K562 (cell line): ENCODE measurements around the gene MCFD2. TPM values are rescaled to one million over a fixed set of nuclear protein-coding genes. Genes with fewer than 3 reads are reported as not detected.

Source experiments
- CXXC5 ChIP-seq: fragments of 250-450 bp; sonication (Bioruptor Pico); IDR thresholded peaks from 2 replicates; pipeline ENCODE4 v1.8.0; 2022; ENCODE audit warnings: inconsistent platforms, mild to moderate bottlenecking, moderate library complexity
- DACH1 ChIP-seq: fragments of 450-650 bp; IDR thresholded peaks from 2 replicates; pipeline ENCODE4 v1.6.1; 2018; ENCODE audit not compliant: partially characterized antibody
- EP300 ChIP-seq: IDR thresholded peaks from 2 replicates; pipeline ENCODE4 v1.6.1; 2012; ENCODE audit warnings: low read length, improper control_type of control experiment
- LCOR ChIP-seq: sonication (generic); formaldehyde crosslinking; IDR thresholded peaks from 2 replicates; pipeline ENCODE4 v1.8.0; 2022; ENCODE audit warnings: mild to moderate bottlenecking, missing genetic modification reagents
- RFX1 ChIP-seq: fragments of 450-650 bp; IDR thresholded peaks from 2 replicates; pipeline ENCODE4 v1.6.1; 2016; ENCODE audit warnings: mild to moderate bottlenecking, moderate library complexity
- ZBTB43 ChIP-seq: sonication (generic); formaldehyde crosslinking; IDR thresholded peaks from 2 replicates; pipeline ENCODE4 v1.8.0; 2023; ENCODE audit warnings: mild to moderate bottlenecking, missing genetic modification reagents
- ZNF140 ChIP-seq: fragments of 250-450 bp; sonication (Bioruptor Pico); IDR thresholded peaks from 2 replicates; pipeline ENCODE4 v1.8.0; 2021; ENCODE audit warnings: moderate library complexity, mild to moderate bottlenecking, inconsistent platforms
- ZNF239 ChIP-seq: fragments of 250-450 bp; sonication (Bioruptor Pico); IDR thresholded peaks from 2 replicates; pipeline ENCODE4 v1.4.0; 2020; ENCODE audit warnings: mild to moderate bottlenecking
- ZNF586 ChIP-seq: fragments of 450-650 bp; formaldehyde crosslinking; conservative IDR thresholded peaks from 2 replicates; pipeline ENCODE4 v1.4.0; 2020; ENCODE audit warnings: mild to moderate bottlenecking, moderate library complexity
- ZNF644 ChIP-seq: fragments of 200-800 bp; sonication (Bioruptor generic); IDR thresholded peaks from 2 replicates; pipeline ENCODE4 v1.6.1; 2016; ENCODE audit warnings: low read depth, missing genetic modification characterization, missing compliant biosample characterization
- polyA plus RNA-seq, 8 experiments: library from polyadenylated mRNA; depleted of rRNA in 4 of 8; stranded (reverse) in 5 of 8; unstranded in 3 of 8; fragments of >200 nt; fragmentation: Nextera tagmentation in 2 of 8; fragmentation: Illumina TruSeq in 1 of 8; extraction: Ambion mirVana in 2 of 8; extraction: Trizol in 1 of 8; gene quantifications; 2 replicates each; pipeline versions ENCODE4 v1.2.1 to v1.2.3, GENCODE V29; 2011 to 2014; ENCODE audit warnings: inconsistent platforms in 1 of 8, missing spikeins in 1 of 8
- total RNA-seq, 7 experiments: library from RNA; depleted of rRNA in 6 of 7; stranded (reverse); fragments of >200 nt in 6 of 7; fragmentation: Illumina TruSeq in 2 of 7; extraction: Trizol in 2 of 7; gene quantifications; 2 replicates each; pipeline versions ENCODE4 v1.2.1 to v1.2.3, GENCODE V29; 2011 to 2021; ENCODE audit warnings: low replicate concordance in 1 of 7
- TF ChIP-seq, protein P1 (sequence below): fragments of 250-450 bp; sonication (Bioruptor Pico); IDR thresholded peaks from 2 replicates; pipeline ENCODE4 v1.4.0; 2020; ENCODE audit warnings: mild to moderate bottlenecking, moderate library complexity
- TF ChIP-seq, protein P2 (sequence below): sonication (generic); formaldehyde crosslinking; IDR thresholded peaks from 2 replicates; pipeline ENCODE4 v1.8.0; 2022; ENCODE audit warnings: missing genetic modification reagents, mild to moderate bottlenecking, borderline replicate concordance
- TF ChIP-seq, protein P3 (sequence below): fragments of 450-650 bp; formaldehyde crosslinking; IDR thresholded peaks from 2 replicates; pipeline ENCODE4 v1.4.0; 2022; ENCODE audit warnings: missing genetic modification characterization
- TF ChIP-seq, protein P4 (sequence below): fragments of 150-350 bp; IDR thresholded peaks from 2 replicates; pipeline ENCODE4 v1.6.1; 2014; ENCODE audit warnings: low read depth, mild to moderate bottlenecking, low read length, borderline replicate concordance

The MCFD2 gene
- total and polyA plus RNA-seq, 9 of the 15 experiments (the other 6 are each of a cell fraction or from before 2014, with no cell fraction given), result 78.6 to 237 (median 123) TPM

GRCh38 chr2:46913471-46914381 is 1.9 kb downstream of the MCFD2 start (continued):
- TF ChIP-seq, protein P1, sequence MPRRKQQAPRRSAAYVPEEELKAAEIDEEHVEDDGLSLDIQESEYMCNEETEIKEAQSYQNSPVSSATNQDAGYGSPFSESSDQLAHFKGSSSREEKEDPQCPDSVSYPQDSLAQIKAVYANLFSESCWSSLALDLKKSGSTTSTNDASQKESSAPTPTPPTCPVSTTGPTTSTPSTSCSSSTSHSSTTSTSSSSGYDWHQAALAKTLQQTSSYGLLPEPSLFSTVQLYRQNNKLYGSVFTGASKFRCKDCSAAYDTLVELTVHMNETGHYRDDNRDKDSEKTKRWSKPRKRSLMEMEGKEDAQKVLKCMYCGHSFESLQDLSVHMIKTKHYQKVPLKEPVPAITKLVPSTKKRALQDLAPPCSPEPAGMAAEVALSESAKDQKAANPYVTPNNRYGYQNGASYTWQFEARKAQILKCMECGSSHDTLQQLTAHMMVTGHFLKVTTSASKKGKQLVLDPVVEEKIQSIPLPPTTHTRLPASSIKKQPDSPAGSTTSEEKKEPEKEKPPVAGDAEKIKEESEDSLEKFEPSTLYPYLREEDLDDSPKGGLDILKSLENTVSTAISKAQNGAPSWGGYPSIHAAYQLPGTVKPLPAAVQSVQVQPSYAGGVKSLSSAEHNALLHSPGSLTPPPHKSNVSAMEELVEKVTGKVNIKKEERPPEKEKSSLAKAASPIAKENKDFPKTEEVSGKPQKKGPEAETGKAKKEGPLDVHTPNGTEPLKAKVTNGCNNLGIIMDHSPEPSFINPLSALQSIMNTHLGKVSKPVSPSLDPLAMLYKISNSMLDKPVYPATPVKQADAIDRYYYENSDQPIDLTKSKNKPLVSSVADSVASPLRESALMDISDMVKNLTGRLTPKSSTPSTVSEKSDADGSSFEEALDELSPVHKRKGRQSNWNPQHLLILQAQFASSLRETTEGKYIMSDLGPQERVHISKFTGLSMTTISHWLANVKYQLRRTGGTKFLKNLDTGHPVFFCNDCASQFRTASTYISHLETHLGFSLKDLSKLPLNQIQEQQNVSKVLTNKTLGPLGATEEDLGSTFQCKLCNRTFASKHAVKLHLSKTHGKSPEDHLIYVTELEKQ (CRISPR knock-in tag), result no peak
- TF ChIP-seq ZNF239 (CRISPR knock-in tag) (no peak), ZNF140 (no peak), CXXC5 (0 out of 2 replicates have a peak, but pooled peaks have one; percentile 20), LCOR (peak; percentile 38), RFX1 (no peak), ZBTB43 (no peak), ZNF644 (tag) (no peak; the same call in 1 of the 2 replicates), EP300 (peak; percentile 57), DACH1 (no peak), ZNF586 (CRISPR knock-in tag) (no peak)
- TF ChIP-seq, protein P2, sequence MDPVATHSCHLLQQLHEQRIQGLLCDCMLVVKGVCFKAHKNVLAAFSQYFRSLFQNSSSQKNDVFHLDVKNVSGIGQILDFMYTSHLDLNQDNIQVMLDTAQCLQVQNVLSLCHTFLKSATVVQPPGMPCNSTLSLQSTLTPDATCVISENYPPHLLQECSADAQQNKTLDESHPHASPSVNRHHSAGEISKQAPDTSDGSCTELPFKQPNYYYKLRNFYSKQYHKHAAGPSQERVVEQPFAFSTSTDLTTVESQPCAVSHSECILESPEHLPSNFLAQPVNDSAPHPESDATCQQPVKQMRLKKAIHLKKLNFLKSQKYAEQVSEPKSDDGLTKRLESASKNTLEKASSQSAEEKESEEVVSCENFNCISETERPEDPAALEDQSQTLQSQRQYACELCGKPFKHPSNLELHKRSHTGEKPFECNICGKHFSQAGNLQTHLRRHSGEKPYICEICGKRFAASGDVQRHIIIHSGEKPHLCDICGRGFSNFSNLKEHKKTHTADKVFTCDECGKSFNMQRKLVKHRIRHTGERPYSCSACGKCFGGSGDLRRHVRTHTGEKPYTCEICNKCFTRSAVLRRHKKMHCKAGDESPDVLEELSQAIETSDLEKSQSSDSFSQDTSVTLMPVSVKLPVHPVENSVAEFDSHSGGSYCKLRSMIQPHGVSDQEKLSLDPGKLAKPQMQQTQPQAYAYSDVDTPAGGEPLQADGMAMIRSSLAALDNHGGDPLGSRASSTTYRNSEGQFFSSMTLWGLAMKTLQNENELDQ (CRISPR knock-in tag), result no peak
- TF ChIP-seq, protein P3, sequence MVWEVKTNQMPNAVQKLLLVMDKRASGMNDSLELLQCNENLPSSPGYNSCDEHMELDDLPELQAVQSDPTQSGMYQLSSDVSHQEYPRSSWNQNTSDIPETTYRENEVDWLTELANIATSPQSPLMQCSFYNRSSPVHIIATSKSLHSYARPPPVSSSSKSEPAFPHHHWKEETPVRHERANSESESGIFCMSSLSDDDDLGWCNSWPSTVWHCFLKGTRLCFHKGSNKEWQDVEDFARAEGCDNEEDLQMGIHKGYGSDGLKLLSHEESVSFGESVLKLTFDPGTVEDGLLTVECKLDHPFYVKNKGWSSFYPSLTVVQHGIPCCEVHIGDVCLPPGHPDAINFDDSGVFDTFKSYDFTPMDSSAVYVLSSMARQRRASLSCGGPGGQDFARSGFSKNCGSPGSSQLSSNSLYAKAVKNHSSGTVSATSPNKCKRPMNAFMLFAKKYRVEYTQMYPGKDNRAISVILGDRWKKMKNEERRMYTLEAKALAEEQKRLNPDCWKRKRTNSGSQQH (CRISPR knock-in tag), result 0 out of 2 replicates have a peak, but pooled peaks have one; percentile 51
- TF ChIP-seq, protein P4, sequence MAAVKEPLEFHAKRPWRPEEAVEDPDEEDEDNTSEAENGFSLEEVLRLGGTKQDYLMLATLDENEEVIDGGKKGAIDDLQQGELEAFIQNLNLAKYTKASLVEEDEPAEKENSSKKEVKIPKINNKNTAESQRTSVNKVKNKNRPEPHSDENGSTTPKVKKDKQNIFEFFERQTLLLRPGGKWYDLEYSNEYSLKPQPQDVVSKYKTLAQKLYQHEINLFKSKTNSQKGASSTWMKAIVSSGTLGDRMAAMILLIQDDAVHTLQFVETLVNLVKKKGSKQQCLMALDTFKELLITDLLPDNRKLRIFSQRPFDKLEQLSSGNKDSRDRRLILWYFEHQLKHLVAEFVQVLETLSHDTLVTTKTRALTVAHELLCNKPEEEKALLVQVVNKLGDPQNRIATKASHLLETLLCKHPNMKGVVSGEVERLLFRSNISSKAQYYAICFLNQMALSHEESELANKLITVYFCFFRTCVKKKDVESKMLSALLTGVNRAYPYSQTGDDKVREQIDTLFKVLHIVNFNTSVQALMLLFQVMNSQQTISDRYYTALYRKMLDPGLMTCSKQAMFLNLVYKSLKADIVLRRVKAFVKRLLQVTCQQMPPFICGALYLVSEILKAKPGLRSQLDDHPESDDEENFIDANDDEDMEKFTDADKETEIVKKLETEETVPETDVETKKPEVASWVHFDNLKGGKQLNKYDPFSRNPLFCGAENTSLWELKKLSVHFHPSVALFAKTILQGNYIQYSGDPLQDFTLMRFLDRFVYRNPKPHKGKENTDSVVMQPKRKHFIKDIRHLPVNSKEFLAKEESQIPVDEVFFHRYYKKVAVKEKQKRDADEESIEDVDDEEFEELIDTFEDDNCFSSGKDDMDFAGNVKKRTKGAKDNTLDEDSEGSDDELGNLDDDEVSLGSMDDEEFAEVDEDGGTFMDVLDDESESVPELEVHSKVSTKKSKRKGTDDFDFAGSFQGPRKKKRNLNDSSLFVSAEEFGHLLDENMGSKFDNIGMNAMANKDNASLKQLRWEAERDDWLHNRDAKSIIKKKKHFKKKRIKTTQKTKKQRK, result no peak
